NCI-H748 treated with DMSO at 0.1 percent for 48 hours (cell line): ENCODE data around the gene SPIN4.
"Not testable (repeated sequence)": the region's sequence is repeated elsewhere in the genome, so short reads cannot be mapped to it uniquely, and the experiment has no call there.

Source experiments
- DNase-seq: peaks from one replicate; lab custom pipeline; 2025; lab: John Stamatoyannopoulos, UW

Gene SPIN4

DNA sequence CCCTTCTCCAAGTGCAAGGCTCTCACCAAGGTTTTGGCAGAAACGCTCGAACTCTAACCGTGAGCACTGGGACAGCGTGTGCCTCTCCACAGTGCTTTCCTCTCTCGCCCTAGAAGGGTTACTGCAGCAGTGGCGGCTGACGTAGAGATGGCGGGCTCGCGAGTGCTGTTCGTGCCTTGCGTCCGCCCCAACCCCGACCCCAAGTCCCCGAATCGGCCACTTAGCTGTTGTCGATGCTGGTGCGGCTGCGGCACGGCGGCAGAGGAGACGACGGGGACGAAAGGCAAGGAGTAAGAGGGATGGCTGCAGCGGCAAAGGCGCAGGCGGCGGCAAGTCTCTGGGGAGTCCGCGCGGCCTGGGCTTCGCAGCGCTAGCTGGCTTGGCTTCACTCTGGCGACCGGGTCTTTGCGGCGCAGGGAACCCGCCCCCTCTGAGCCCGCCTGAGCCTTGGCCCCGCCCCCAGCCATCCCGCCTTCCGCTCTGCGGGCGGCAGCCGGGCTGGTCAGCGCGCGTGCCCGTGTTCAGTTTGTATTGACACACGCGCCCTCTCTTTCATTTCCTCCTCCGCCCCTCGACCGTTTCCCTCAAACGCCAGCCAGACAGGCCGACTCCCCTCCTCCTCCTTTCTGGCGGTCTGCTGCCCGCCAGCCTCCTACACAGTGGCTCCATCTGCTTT lies at the start of gene SPIN4:
Gene SPIN4 (minus strand): TSS at position 392 of the 676 bp plus-strand sequence. CDS start 513 bp downstream, outside the sequence.
- peak; percentile 82 for DNase-seq

DNA sequence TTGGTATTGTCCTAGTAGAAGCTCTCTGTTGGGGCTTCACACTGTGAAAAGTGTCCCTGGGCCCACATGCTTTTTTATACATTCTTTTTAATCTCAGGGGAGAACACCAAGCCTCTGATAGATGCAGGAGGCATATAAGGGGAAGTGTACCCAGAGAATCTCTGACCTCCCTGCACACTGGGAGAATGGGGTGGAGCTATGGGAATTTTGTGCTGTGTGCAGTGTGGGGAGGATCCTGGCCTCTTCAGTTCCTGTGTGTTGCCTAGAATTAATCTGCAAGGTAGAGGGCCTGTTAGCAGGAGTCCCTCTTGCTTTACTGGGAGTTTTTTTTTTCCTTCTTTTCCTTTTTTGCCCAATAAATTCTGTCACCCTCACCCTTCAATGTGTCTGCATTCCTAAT lies 49.2 kb upstream of the SPIN4 start:
- no peak for DNase-seq

DNA sequence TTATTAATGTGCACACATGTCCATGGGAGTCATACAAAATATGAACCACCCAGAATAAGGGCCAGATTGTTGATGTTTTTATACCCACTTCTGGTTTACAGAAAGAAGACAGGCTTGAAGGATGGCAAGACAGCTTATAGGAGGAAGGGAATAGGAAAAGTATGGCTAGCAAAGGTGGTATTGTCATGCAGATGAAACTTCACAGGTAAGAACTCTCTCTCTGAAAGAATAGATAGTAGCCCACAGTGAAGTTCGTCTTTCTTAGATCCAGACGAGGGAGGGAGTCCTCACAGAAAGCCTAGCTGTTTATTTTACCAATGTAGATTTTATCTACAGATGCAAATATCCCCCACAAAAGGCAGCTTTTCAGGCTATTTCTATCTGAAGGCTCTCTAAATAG lies 43.7 kb upstream of the SPIN4 start:
- DNase-seq, result no peak

DNA sequence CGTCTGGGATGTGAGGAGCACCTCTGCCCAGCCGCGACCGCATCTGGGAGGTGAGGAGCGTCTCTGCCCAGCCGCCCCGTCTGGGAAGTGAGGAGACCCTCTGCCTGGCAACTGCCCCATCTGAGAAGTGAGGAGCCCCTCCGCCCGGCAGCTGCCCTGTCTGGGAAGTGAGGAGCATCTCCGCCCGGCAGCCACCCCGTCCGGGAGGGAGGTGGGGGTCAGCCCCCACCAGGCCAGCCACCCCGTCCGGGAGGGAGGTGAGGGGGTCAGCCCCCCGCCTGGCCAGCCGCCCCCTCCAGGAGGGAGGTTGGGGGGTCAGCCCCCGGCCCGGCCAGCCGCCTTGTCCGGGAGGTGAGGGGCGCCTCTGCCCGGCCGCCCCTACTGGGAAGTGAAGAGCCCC lies 42.0 kb upstream of the SPIN4 start:
- not testable (repeated sequence) for DNase-seq

DNA sequence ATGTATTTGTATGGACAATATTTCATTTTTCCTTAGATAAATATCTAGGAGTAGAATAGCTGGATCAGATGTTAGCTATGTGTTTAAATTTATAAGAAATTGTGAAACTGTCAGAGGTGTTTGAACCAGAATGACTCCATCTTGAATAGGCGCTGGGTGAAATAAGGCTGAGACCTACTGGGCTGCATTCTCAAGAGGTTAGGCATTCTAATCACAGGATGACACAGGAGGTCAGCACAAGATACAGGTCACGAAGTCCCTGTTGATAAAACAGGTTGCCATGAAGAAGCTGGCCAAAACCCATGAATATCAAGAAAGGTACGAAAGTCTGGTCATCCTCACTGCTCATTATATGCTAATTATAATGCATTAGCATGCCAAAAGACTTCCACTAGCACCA lies 36.3 kb upstream of the SPIN4 start:
- no peak for DNase-seq

DNA sequence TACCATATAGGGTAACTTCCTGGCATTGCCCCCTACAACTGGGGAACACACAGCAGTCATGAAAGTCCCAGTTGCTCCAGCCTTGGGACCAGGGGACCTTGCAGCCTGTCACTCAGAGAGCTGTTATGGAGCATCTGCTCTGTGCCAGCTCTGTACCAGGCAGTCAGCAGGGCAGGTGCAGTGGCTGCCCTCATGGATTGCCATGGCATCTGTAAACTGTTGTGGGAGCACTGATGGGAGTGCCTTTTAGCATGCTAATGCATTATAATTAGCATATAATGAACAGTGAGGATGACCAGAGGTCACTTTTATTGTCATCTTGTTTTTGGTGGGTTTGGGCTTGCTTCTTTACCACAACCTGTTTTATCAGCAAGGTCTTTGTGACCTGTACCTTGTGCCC lies 33.1 kb upstream of the SPIN4 start:
- not testable (repeated sequence) for DNase-seq

DNA sequence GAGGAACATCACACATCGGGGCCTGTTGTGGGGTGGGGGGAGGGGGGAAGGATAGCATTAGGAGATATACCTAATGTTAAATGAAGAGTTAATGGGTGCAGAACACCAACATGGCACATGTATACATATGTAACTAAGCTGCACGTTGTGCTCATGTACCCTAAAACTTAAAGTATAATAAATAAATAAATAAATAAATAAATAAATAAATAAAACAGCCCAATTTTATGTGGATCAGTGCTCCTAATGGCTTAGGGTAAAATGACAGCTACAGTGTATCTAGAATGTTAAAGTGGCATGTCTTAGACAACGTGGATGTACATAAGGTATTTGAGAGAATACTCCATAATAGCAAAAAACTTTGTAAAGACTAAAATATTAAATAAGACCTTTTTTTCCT lies 21.9 kb upstream of the SPIN4 start:
- DNase-seq, result not testable (repeated sequence)

DNA sequence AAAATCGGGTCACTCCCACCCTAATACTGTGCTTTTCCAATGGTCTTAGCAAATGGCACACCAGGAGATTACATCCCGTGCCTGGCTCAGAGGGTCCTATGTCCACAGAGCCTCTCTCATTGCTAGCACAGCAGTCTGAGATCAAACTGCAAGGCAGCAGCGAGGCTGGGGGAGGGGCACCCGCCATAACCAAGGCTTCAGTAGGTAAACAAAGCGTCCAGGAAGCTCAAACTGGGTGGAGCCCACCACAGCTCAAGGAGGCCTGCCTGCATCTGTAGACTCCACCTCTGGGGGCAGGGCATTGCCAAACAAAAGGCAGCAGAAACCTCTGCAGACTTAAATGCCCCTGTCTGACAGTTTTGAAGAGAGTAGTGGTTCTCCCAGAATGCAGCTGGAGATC lies 16.6 kb upstream of the SPIN4 start:
- not testable (repeated sequence) for DNase-seq

DNA sequence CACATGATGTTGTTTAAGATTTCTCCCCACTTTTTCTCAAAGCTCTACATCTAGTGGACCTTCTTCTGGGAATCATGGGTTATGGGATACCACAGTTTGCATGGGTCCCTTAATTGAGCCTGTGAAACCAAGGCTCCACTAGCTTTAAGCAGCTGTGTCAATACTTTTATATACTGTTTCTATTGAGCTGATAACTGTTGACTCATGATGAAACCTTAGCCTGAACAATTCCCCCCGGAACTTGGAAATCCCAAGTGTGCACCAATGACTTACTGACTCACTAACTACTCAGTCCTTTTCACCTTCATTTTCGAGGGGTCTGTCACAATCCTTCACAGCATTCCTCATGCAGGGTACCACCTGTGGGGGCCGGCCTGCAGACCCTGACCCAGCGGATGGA lies 12.7 kb upstream of the SPIN4 start:
- DNase-seq, result no peak

DNA sequence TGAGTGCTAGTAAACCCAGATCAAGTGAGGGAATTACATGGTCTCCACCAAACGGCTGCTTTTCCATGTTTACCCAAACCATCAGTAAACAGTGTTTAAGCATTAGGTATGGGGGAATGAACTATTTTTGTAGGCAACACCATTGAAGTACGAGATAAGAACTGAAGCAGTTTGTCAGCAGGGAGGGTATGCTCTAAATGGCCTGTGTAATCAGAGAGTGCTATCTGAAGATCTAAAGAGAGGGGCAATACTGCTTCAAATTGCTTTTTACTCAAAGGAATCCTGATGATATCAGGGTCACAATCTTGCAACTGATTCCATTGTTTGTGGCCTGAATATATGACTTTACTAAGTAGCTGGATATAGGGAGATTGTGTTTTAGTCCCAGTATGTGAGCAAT lies 10.4 kb upstream of the SPIN4 start:
- no peak for DNase-seq

DNA sequence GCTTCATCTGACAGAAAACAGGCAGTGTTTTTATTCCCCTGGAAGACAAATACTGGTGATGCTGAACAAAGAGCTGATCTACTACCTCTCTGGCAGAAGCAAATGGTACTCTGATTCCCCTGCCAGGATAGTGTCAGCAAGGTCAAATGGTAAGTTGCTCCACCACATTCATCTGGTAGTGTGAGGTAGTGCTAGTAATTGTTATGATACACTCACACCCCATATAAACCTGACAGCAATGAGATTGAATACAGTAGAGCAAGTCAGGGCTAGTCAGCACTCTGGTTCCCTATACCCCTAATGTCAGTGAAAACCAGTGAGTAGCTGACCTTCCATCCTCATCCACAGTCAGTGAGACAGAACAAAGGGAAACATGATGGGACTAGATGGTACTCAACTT lies 3.4 kb upstream of the SPIN4 start:
- DNase-seq, result no peak

DNA sequence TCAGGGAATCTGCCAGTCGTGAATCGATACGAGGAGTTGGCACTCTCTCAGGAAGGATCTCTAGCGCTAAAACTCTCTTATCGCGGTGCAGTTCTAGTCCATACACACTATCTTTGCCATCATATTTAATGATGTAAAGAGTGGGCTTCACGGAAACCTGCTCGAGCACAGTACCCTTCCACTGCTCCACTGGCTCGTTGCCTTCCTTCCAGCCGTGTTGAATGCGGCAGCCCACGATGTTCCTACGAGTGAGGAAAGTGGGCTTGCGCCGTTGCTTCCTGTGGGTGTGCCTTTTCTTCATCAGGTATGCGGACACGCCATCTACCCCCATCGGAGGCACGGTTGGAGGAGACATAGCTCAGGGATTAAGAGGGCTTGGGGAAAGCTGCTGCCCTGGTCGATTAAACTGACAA lies 661 bp downstream of the SPIN4 start:
- peak; percentile 66 for DNase-seq

DNA sequence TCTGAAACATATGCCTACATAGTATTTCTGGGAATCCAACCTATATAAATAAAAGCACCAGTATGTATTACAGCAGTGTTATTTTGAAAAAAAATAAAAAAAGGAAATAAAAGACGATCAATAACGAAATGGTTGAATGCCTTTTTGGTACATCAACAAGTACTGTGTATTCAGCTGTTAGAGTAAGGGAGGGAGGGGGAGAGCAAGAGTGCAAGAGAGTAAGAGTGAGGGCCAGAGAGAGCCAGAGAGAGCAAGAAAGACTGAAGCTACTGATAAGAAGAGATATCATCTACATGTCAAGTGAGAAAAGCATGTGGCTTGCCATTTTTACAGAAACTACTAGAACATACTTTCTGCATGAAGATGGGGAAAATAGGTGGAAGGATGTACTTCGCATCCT lies 1.8 kb downstream of the SPIN4 start:
- peak; percentile 41 for DNase-seq

DNA sequence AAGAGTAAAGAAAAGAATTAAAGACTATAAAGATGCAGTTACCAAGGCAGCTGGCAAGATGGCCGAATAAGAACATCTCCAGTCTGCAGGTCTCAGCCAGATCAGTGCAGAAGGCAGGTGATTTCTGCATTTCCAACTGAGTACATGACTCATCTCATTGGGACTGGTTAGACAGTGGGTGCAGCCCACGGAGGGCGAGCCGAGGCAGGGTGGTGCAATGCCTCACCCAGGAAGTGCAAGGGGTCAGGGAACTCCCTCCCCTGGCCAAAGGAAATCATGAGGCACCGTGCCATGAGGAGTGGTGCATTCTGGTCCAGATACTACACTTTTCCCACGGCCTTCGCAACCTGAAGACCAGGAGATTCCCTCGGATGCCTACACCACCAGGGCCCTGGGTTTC lies 20.5 kb downstream of the SPIN4 start:
- DNase-seq, result no peak

DNA sequence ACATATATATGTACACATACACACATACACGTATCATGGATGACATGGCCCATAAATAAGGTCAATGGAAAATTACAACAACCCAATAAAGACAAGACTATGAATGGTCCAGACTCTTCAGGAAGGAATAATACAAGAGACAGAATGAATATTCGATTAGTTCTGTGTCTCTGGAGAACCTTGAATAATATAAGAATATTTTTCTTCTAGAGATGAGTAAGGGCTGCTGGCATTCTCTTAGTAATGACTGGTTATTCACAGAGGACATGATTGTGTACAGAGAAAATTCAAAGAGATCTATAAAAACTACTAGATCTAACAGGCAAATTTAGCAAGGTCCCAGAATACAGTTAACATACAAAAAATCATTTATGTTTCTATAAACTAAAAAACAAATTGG lies 23.3 kb downstream of the SPIN4 start:
- DNase-seq, result no peak

DNA sequence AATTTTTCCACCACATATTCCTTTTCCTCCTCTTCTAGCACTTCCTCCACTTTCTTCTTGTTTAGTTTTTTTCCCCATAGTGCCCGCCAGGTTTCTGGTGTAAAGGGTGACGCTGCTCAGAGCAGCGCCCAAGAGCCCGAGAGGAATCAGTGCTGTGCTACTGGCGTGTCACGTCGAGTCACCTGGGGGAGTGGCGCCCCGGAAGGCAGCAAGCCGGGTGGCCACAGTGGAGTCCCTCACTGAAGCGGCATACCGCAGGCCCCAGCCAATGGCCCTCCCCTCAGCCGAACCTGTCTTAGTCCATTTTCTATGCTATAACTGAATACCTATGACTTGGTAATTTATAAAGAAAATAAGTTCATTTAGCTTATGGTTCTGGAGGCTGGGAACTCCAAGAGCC lies 51.5 kb downstream of the SPIN4 start:
- no peak for DNase-seq
